Stimulated activated CD8-positive, alpha-beta memory T cell treated with anti-CD3 and anti-CD28 coated beads, Interleukin-4, amount 100 ng/mL, for 1 hour (primary cell): Measurements from ENCODE around the gene PM20D1.
"Not testable (repeated sequence)": the region's sequence is repeated elsewhere in the genome, so short reads cannot be mapped to it uniquely, and the experiment has no call there.

Source experiments
- DNase-seq, 2 donors: peaks; one replicate each; pipeline ENCODE4 v3.0.0-alpha.2; 2020; ENCODE audit warnings: low read depth in 2 of 2, low spot score in 1 of 2

Gene PM20D1

GRCh38 chr1:205849619-205850355 is at the start of gene PM20D1:
TSS of gene PM20D1 (minus strand) at chr1:205850132. CDS start at chr1:205850072, 60 bp downstream.
- DNase-seq = peak; percentile 58 to 59

- no peak for DNase-seq
Measured at GRCh38 chr1:205896351-205896750, 46.4 kb upstream of the PM20D1 start.

- not testable (repeated sequence) for DNase-seq
Measured at GRCh38 chr1:205894119-205894518, 44.2 kb upstream of the PM20D1 start.

GRCh38 chr1:205892175-205892574 is 42.2 kb upstream of the PM20D1 start:
- not testable (repeated sequence) for DNase-seq

GRCh38 chr1:205891481-205891880 is 41.5 kb upstream of the PM20D1 start:
- DNase-seq = not testable (repeated sequence)

GRCh38 chr1:205890631-205891030 is 40.7 kb upstream of the PM20D1 start:
- not testable (repeated sequence) for DNase-seq

- DNase-seq = not testable (repeated sequence)
Measured at GRCh38 chr1:205889706-205890105, 39.8 kb upstream of the PM20D1 start.

- not testable (repeated sequence) for DNase-seq
Measured at GRCh38 chr1:205889006-205889405, 39.1 kb upstream of the PM20D1 start.

- DNase-seq = no peak
Measured at GRCh38 chr1:205883792-205884191, 33.9 kb upstream of the PM20D1 start.

GRCh38 chr1:205880923-205881322 is 31.0 kb upstream of the PM20D1 start:
- DNase-seq = no peak

GRCh38 chr1:205879974-205880373 is 30.0 kb upstream of the PM20D1 start:
- no peak for DNase-seq

GRCh38 chr1:205878026-205878425 is 28.1 kb upstream of the PM20D1 start:
- DNase-seq = no peak

- not testable (repeated sequence) for DNase-seq
Measured at GRCh38 chr1:205873148-205873547, 23.2 kb upstream of the PM20D1 start.

GRCh38 chr1:205870236-205870635 is 20.3 kb upstream of the PM20D1 start:
- DNase-seq = no peak

- DNase-seq = no peak
Measured at GRCh38 chr1:205861540-205861939, 11.6 kb upstream of the PM20D1 start.

GRCh38 chr1:205858141-205858961 is 8.4 kb upstream of the PM20D1 start:
- DNase-seq = no peak

GRCh38 chr1:205857501-205857900 is 7.6 kb upstream of the PM20D1 start:
- not testable (repeated sequence) for DNase-seq

GRCh38 chr1:205856433-205856832 is 6.5 kb upstream of the PM20D1 start:
- DNase-seq = no peak

- no peak for DNase-seq
Measured at GRCh38 chr1:205852969-205853368, 3.0 kb upstream of the PM20D1 start.

- no peak for DNase-seq
Measured at GRCh38 chr1:205851993-205852392, 2.1 kb upstream of the PM20D1 start.

- DNase-seq = no peak
Measured at GRCh38 chr1:205843036-205843859, 6.7 kb downstream of the PM20D1 start.
